SU-DHL-6 (cell line): ENCODE data around the gene NRG3.

Source experiments
- EZH2phosphoT487 ChIP-seq: fragments of 200-600 bp; sonication (generic), shearing (Covaris generic); conservative IDR thresholded peaks from 2 replicates; pipeline ENCODE4 v1.6.1; 2018; ENCODE audit warnings: mild to moderate bottlenecking, antibody characterized with exemption, low read length, moderate library complexity, mixed read lengths
- TF ChIP-seq, protein P1 (sequence below): fragments of 200-600 bp; sonication (generic); IDR thresholded peaks from one replicate; pipeline ENCODE4 v1.5.1; 2017; ENCODE audit warnings: antibody characterized with exemption, mild to moderate bottlenecking, low read length, moderate library complexity; ENCODE audit not compliant: insufficient read depth, poor library complexity, severe bottlenecking

DNA sequence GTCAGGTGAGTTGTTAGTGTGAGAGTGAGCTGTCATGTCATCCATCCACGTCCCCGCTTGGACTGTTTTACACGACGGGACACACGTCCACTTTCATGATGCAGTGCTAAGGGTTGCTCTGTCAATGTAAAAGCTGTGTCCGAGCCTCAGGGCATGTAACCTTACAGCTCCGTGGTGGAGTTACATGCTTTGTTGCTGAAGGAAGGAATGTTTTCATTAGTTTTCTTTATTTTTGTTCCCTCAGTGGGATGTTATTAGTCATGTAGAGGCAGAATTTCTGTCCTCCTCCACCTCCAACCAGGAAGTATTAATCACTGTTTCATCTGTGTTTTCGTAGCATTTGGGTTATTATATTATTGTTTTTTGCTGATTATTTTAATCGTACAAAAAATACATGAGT lies 88.6 kb downstream of the NRG3 start:
- TF ChIP-seq, protein P1, sequence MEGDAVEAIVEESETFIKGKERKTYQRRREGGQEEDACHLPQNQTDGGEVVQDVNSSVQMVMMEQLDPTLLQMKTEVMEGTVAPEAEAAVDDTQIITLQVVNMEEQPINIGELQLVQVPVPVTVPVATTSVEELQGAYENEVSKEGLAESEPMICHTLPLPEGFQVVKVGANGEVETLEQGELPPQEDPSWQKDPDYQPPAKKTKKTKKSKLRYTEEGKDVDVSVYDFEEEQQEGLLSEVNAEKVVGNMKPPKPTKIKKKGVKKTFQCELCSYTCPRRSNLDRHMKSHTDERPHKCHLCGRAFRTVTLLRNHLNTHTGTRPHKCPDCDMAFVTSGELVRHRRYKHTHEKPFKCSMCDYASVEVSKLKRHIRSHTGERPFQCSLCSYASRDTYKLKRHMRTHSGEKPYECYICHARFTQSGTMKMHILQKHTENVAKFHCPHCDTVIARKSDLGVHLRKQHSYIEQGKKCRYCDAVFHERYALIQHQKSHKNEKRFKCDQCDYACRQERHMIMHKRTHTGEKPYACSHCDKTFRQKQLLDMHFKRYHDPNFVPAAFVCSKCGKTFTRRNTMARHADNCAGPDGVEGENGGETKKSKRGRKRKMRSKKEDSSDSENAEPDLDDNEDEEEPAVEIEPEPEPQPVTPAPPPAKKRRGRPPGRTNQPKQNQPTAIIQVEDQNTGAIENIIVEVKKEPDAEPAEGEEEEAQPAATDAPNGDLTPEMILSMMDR: no peak
- no peak for TF ChIP-seq EZH2phosphoT487
